ENCODE data around the gene VASH1.

- TF ChIP-seq CTCF (IDR thresholded peaks at IDR 0.05; ENCODE audit: insufficient read depth, low read depth, low read length) (no peak), EZH2 (IDR thresholded peaks at IDR 0.05; ENCODE audit: insufficient read depth, low read length) (no peak)
These were observed 4.9 kb upstream of the VASH1 start for GRCh38 chr14:76756371-76756750.
